IPS-11a (cell line): Measurements from ENCODE around the gene CENPU.
"Not testable (repeated sequence)": the region's sequence is repeated elsewhere in the genome, so short reads cannot be mapped to it uniquely, and the experiment has no call there.

Experiments
- H3K4me3 ChIP-seq: one replicate; pipeline ENCODE4 v1.5.1; 2013; ENCODE audit warnings: low read depth, low read length, control low read depth

Gene CENPU, protein sequence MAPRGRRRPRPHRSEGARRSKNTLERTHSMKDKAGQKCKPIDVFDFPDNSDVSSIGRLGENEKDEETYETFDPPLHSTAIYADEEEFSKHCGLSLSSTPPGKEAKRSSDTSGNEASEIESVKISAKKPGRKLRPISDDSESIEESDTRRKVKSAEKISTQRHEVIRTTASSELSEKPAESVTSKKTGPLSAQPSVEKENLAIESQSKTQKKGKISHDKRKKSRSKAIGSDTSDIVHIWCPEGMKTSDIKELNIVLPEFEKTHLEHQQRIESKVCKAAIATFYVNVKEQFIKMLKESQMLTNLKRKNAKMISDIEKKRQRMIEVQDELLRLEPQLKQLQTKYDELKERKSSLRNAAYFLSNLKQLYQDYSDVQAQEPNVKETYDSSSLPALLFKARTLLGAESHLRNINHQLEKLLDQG

GRCh38 chr4:184733654-184734524 is at the start of gene CENPU:
Gene CENPU, minus strand, starts transcription at chr4:184734096. Its CDS starts 34 bp downstream, at chr4:184734062.
- H3K4me3 ChIP-seq = peak within 1 kb of the TSS; percentile 98

GRCh38 chr4:184782731-184783373 is 49.0 kb upstream of the CENPU start:
- no peak overlapping the region for H3K4me3 ChIP-seq

GRCh38 chr4:184779160-184779559 is 45.3 kb upstream of the CENPU start:
- not testable (repeated sequence) for H3K4me3 ChIP-seq

DNA sequence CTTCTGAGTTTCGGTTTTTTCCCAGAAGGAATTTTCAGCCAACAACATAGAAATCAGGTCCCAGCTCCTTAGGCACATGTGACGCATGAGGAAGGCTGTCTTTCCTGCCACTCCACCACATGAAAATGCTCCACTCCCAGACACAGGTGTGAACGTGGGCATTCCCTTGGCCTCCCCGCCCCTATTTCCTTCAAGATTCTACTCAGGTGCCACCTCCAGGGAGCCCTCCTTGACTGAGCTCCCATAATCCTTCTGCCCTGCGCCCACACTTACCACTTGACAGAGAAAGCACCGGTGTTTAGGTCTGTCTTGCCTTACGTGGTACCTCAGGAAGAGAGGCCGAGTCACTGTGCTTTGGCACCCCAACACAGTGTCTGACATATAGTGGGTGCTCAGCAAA is 44.4 kb upstream of the CENPU start:
- H3K4me3 ChIP-seq = no peak overlapping the region

DNA sequence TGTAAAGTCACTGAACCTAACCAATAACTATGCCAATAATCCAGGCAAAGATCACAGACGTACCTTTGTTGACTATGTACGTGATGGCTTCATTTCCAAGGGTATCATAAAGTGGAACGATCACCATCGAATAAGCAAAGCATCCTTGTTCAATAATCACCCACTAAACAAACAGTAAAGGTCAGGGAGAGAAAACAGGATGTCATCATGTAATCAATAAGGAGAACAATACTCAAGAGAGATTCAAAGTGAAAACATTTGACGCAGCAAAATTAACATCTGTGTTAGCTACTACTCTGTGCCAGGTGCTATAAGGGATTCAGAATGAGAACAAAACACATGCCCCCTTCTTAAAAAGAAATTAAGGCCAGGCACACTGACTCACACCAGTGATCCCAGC is 42.9 kb upstream of the CENPU start:
- H3K4me3 ChIP-seq = no peak overlapping the region

- H3K4me3 ChIP-seq = no peak overlapping the region
Observed at GRCh38 chr4:184775854-184776555, 42.1 kb upstream of the CENPU start.

- no peak overlapping the region for H3K4me3 ChIP-seq
Observed at GRCh38 chr4:184774152-184774551, 40.3 kb upstream of the CENPU start.

GRCh38 chr4:184771416-184771815 is 37.5 kb upstream of the CENPU start:
- no peak overlapping the region for H3K4me3 ChIP-seq

DNA sequence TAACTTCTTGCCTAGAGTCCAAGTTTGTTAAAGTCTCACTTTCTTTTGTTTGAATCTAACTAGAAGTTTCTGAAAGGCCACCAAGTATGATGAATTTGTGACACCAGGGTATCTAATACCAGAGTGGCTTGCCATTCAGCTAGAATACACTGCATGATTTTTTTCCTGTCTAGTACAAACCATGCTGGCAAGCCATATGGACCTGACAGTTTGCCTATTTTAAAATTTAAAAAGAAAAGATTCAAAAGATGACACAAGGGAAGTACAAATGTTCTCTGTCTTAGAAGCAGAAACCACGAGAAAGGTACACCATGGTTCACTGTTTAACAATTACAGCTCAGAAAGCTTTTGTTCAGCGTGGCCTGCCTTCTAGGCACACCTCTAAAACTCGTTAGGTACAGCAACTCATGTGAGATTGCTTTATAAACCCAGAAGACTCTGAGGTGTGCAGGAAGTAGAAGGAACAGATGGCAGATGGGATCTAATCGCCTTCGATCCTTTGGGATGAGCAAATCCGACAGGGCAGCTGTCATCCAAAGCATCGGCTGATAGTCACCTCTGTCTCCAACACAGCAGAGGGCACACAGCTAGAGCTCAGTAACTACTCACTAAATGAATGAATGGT is 35.4 kb upstream of the CENPU start:
- no peak overlapping the region for H3K4me3 ChIP-seq

DNA sequence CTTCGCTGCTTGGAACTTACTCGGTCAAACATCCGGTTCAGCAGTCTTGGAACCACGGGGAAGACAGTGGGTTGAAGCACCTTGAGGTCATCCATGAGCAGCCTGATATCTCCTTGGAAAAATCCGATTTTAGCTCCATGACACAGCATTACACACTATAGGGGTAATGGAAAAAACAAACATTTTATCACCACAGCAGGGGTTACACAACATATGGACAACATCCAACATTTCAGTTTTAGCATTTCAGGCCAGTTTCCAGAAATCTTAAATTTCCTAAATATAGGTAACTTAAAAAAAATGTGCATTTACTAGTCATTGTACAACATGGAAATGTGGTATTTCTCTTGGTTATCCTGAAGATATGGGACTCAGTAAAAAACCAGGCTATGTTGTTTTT is 34.4 kb upstream of the CENPU start:
- no peak overlapping the region for H3K4me3 ChIP-seq

- no peak overlapping the region for H3K4me3 ChIP-seq
Observed at GRCh38 chr4:184766446-184766845, 32.5 kb upstream of the CENPU start.

- H3K4me3 ChIP-seq = no peak overlapping the region
Observed at GRCh38 chr4:184765473-184766340, 31.8 kb upstream of the CENPU start.

DNA sequence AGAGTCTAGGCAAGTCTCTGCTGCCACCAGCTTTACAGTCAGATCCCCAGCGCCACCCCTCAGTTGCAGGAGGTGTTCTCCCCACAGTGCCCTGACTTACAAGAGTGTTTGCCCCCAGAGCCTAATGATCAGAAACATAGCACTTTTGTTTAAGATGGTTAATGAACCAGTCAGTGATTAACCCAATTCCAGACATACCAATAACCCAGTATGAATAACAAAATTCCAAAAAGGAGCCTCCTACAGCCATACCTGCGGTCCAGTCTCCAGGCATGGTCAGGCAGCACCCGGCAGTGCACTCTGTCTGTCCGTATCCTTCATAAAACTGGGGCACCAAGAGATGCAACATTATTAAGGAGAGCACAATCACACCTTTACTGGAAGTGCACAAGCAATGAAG is 30.7 kb upstream of the CENPU start:
- no peak overlapping the region for H3K4me3 ChIP-seq

- H3K4me3 ChIP-seq = no peak overlapping the region
Observed at GRCh38 chr4:184763150-184763780, 29.4 kb upstream of the CENPU start.

- H3K4me3 ChIP-seq = no peak overlapping the region
Observed at GRCh38 chr4:184762100-184762499, 28.2 kb upstream of the CENPU start.

DNA sequence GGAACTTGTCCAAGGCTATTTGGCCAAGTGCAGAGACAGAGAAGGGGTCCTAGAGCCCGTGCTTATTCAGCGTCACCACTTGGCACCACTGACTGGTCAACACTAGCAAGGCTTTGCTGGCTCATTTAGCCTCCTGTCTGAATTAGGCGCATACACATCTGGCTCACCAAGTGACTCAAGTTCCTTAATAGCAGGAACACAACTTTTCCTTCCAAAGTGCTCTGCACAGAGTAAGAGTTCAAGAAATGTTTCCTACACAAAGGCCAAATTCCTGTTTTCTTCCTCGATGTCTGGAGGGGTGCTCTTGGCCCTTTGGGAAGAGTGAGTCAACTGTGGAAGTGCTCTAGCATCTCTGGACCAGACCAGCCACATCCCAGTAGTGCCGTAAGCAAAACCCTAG is 26.8 kb upstream of the CENPU start:
- H3K4me3 ChIP-seq = no peak overlapping the region

DNA sequence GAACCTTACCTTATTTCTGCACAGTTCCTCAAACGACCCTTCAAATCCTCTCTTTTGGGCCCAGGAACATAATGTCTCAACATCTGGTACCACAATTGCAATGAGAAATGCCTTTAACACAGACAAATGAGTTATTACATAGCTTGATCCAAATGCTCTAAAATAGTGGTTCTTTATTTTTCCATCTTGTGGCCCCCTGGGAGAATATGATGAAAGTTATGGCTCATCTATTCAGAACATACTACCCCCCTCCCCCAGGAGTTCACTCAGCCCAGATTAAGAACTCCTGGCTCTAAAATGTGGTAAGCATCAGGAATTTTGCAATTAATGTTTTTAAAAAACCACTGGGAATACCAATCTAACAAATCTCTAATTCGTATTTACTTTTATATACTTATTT is 23.9 kb upstream of the CENPU start:
- no peak overlapping the region for H3K4me3 ChIP-seq

GRCh38 chr4:184756399-184756798 is 22.5 kb upstream of the CENPU start:
- no peak overlapping the region for H3K4me3 ChIP-seq

- H3K4me3 ChIP-seq = no peak overlapping the region
Observed at GRCh38 chr4:184755278-184755677, 21.4 kb upstream of the CENPU start.
